Right cardiac atrium (tissue), 5 donors: ENCODE data around the gene PDE4B. TPM values are rescaled to one million over a fixed set of nuclear protein-coding genes. Genes with fewer than 3 reads are reported as not detected.

Experiments used
- ATAC-seq, 2 donors: fragments of 200-7000 bp; cut with Tn5 transposase; one replicate each; pipeline versions ENCODE4 v1.8.0 to v1.9.1; 2020; ENCODE audit warnings: moderate library complexity in 2 of 2, mild to moderate bottlenecking in 1 of 2
- DNase-seq, 3 donors: peaks; one replicate each; pipeline ENCODE4 v3.0.0-alpha.2; 2020
- H3K27ac ChIP-seq: one replicate; pipeline ENCODE4 v1.5.1; 2013; ENCODE audit warnings: mild to moderate bottlenecking, low read length, control low read depth, moderate library complexity
- H3K27me3 ChIP-seq: one replicate; pipeline ENCODE4 v1.6.1; 2013; ENCODE audit not compliant: control insufficient read depth, insufficient read depth
- H3K4me1 ChIP-seq: one replicate; pipeline ENCODE4 v1.6.1; 2013; ENCODE audit warnings: low read length; ENCODE audit not compliant: control insufficient read depth, insufficient read depth
- H3K4me3 ChIP-seq: one replicate; pipeline ENCODE4 v1.5.1; 2013; ENCODE audit warnings: low read length, control low read depth
- H3K9me3 ChIP-seq: one replicate; pipeline ENCODE4 v1.6.1; 2013; ENCODE audit warnings: low read length; ENCODE audit not compliant: control insufficient read depth
- WGBS: extraction: QIAGEN DNeasy Blood & Tissue Kit; methylation state at CpG from one replicate; pipeline ENCODE4 v1.1.7; 2013; 5-methylcytosine and 5-hydroxymethylcytosine counted together
- intact Hi-C, 4 donors: fragments of 100-400 bp; cut with DNase I; formaldehyde crosslinking; loops; one replicate each; pipeline versions ENCODE4 v1.11.0 to v1.14.0; 2022 to 2023
- polyA plus RNA-seq: library from polyadenylated mRNA; stranded (reverse); fragments of 200-250 nt; gene quantifications from one replicate; pipeline ENCODE4 v1.2.3, GENCODE V29; 2013
- total RNA-seq, 4 donors: library from RNA; stranded (reverse); fragmentation: NEBNext Ultra II Directional; extraction: Animal tissue kit (Norgen Biotek cat#: 25700); gene quantifications; one replicate each; pipeline ENCODE4 v1.2.1, GENCODE V29; 2021
- donor health status: healthy with polysubstance abuse.
- donor health status: DM: no; HTN: yes; CAD: no.
- donor health status: DM: no; HTN: no; CAD: no.
- donor health status: DM: no; HTN: yes; CAD: no; lungs with severe emphysema.
- donor health status: DM: yes; HTN: yes; CAD: no.

Gene PDE4B
- total and polyA plus RNA-seq, 5 donors, result 8.2 to 37.5 (median 26.0) TPM

DNA sequence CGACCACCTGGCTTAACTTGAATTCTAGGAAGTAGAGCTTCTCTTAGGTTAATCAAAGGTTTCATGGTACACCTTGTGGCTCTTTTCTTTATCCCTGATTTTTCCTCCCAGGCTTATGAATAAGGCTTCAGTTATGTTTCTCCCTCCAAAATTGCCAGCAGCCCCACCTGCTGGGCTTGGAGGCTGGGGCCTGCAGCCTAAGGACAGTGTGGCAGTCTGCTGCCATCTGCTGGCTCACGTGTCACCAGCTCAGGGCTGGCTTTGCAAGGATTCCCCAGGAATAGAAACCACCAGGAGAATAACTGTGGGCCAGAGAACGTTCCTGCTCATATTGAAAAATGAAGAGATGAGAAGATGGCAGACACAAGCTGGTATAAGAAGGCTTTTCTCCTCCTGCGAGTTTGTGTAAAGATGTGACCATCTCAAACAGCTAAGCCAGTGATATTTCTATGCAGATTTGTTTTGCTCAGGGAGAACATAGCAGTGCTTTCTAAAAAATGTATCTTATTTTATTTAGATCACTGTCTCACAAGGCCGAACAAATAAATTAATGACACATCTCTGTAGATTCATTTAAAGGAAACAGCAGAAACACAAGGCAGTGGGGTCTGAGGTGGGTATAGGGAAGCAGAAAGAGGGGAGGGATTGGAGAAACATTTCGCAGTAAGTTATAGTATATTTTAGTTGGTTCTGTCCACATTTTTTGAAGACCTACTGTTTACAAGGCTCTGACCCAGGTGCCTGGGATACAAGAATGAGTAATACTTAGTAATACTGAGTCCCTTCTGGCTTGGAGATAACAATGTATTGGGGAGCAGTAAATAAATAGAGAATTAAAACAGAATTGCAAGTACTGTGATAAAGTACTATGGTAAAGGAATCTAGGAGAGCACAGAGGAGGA lies 450.2 kb downstream of the PDE4B start:
- intact Hi-C loops, result loop anchor here (2.0 to 5.0 kb wide), 4 partner anchors 281 to 286 kb away; no protein-coding TSS in a partner anchor
- H3K9me3 ChIP-seq, result no peaks in the 10 kb centered on the region
- 41% methylated on average over 6 of the region's 6 CpGs for WGBS
- H3K4me3 ChIP-seq, result no peak overlapping the region
- DNase-seq, result peak; percentile 88 to 96 (median 93)
- H3K4me1 ChIP-seq, result no peaks in the 10 kb centered on the region
- no peak overlapping the region for H3K27ac ChIP-seq
- ATAC-seq, result peak; percentile 96 to 97
- no peaks in the 10 kb centered on the region for H3K27me3 ChIP-seq

DNA sequence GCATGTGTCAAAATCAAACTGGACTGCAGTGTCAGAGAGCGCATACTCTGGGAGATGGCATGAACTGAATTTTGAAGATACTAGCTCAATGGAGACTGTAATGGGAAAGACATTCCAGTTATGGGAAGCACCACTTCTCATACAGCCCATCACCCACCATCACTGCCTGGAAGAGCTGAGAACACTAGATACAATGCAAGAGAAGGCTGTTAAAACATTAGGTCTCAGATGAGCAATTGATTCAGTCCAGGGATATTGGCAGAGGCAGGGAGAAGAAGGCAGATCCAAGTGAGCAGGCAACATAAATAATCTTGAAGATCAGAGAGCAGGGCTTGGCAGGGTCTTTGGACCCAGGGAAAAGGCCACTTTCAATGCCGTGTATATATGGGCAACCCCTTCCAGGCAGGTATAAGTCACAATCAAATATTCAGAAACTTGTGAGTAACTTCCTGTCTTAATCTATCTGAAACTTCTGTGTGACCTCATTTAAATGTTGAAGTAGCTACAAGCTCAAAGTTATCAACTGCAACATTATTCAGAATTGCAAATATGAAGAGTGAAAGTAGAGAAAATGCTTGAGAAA lies 450.9 kb downstream of the PDE4B start:
- Histone ChIP-seq H3K27ac (no peak overlapping the region), H3K4me3 (no peak overlapping the region), H3K4me1 (no peaks in the 10 kb centered on the region), H3K27me3 (no peaks in the 10 kb centered on the region), H3K9me3 (no peaks in the 10 kb centered on the region)
- intact Hi-C loops, result loop anchor here (2.0 to 5.0 kb wide), 4 partner anchors 281 to 286 kb away; no protein-coding TSS in a partner anchor
- no peak for ATAC-seq
- WGBS, result 68% methylated on average over 2 of the region's 2 CpGs
- no peak for DNase-seq

- 81% methylated on average over 3 of the region's 3 CpGs for WGBS
- H3K27me3 ChIP-seq, result no peaks in the 10 kb centered on the region
- ATAC-seq (no peak), DNase-seq (no peak)
- H3K4me1 ChIP-seq, result no peaks in the 10 kb centered on the region
- intact Hi-C loops, result loop anchor here in 2 of 4 donors (5.0 kb wide), 2 partner anchors 282 to 287 kb away; no protein-coding TSS in a partner anchor
- H3K9me3 ChIP-seq, result no peaks in the 10 kb centered on the region
- H3K4me3 ChIP-seq, result no peak overlapping the region
- H3K27ac ChIP-seq, result no peak overlapping the region
Observed at GRCh38 chr1:66244429-66244828, 451.7 kb downstream of the PDE4B start.

GRCh38 chr1:66245691-66246090 lies 453.0 kb downstream of the PDE4B start:
- H3K9me3 ChIP-seq, result no peaks in the 10 kb centered on the region
- ATAC-seq, result no peak
- H3K27ac ChIP-seq, result no peak overlapping the region
- no peak for DNase-seq
- WGBS, result 88% methylated on average over 1 of the region's 1 CpG
- no peaks in the 10 kb centered on the region for H3K27me3 ChIP-seq
- no peaks in the 10 kb centered on the region for H3K4me1 ChIP-seq
- intact Hi-C loops, result no loop called here
- no peak overlapping the region for H3K4me3 ChIP-seq

- intact Hi-C loops, result no loop called here
- no peaks in the 10 kb centered on the region for H3K4me1 ChIP-seq
- no peak for DNase-seq
- WGBS, result 81% methylated on average over 9 of the region's 9 CpGs
- H3K27me3 ChIP-seq, result no peaks in the 10 kb centered on the region
- no peak overlapping the region for H3K27ac ChIP-seq
- H3K4me3 ChIP-seq, result no peak overlapping the region
- no peaks in the 10 kb centered on the region for H3K9me3 ChIP-seq
- no peak for ATAC-seq
Observed at GRCh38 chr1:66246351-66247269, 453.9 kb downstream of the PDE4B start.

DNA sequence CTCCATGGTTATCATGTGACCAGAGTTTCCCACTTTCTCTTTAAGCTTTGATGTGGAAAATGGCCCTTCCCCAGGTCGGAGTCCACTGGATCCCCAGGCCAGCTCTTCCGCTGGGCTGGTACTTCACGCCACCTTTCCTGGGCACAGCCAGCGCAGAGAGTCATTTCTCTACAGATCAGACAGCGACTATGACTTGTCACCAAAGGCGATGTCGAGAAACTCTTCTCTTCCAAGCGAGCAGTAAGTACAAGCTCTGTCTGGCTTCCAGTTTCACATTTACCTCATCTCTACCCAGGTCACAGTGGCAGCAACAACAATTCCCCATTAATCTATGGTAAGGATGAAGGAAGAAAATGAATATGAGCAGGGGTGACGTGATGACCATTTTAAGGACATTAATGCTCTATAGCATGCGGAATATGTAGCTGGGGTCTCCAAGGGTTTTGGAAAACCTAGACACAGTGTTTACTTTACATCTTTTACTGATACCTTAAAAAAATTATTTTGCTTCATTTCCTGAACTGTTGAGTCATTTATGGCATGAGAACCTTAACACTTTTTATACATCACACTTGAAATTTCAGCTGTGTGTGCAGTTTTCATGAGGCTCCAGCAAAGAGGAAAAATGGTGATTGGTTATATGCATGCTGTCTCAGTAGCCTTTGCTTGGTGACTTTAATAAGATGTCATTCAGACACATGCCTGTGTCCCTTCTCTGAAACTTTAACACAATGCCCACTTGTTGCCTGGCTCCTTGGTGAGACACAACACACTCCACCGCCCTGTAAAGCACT lies 454.9 kb downstream of the PDE4B start:
- WGBS, result 90% methylated on average over 11 of the region's 11 CpGs
- Histone ChIP-seq H3K27ac (no peak overlapping the region), H3K9me3 (no peaks in the 10 kb centered on the region), H3K4me1 (no peaks in the 10 kb centered on the region), H3K4me3 (no peak overlapping the region), H3K27me3 (no peaks in the 10 kb centered on the region)
- ATAC-seq (peak in 1 of 2 donors; percentile 29), DNase-seq (no peak)
- intact Hi-C loops, result no loop called here

- DNase-seq (no peak), ATAC-seq (peak; percentile 44 to 65)
- H3K4me1 ChIP-seq, result no peaks in the 10 kb centered on the region
- H3K9me3 ChIP-seq, result no peaks in the 10 kb centered on the region
- WGBS, result 61% methylated on average over 1 of the region's 1 CpG
- H3K4me3 ChIP-seq, result no peak overlapping the region
- intact Hi-C loops, result no loop called here
- no peaks in the 10 kb centered on the region for H3K27me3 ChIP-seq
- H3K27ac ChIP-seq, result no peak overlapping the region
Observed at GRCh38 chr1:66248257-66248656, 455.6 kb downstream of the PDE4B start.

GRCh38 chr1:66248746-66249145 lies 456.1 kb downstream of the PDE4B start:
- H3K27me3 ChIP-seq, result no peaks in the 10 kb centered on the region
- intact Hi-C loops, result no loop called here
- no peak overlapping the region for H3K27ac ChIP-seq
- H3K4me3 ChIP-seq, result no peak overlapping the region
- no peak for DNase-seq
- H3K9me3 ChIP-seq, result no peaks in the 10 kb centered on the region
- WGBS, result 29% methylated on average over 1 of the region's 1 CpG
- peak; percentile 10 to 44 for ATAC-seq
- H3K4me1 ChIP-seq, result no peaks in the 10 kb centered on the region

DNA sequence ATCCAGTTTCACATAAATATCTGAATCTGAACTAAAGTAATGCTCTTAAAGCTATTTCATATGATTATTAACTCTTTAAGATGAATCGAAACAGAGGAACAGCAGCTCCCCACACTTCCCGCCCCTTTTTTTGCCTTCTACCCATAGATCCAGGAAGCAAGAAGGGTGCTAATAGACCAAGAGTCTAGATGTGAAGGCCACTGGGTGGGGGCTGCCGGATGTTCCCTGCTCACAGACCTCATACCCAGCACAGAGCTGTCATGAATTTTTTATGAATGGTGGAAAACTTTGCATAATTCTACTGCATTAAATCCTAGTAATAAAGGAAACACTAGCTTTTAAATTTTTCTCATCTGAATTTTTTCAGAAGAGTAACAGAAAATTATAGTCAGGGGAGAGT lies 457.4 kb downstream of the PDE4B start:
- intact Hi-C loops, result loop anchor here (5.0 to 10.0 kb wide), 4 partner anchors 197 to 485 kb away; no protein-coding TSS in a partner anchor
- H3K4me3 ChIP-seq, result no peak overlapping the region
- no peak overlapping the region for H3K27ac ChIP-seq
- no peaks in the 10 kb centered on the region for H3K27me3 ChIP-seq
- ATAC-seq (no peak), DNase-seq (no peak)
- no peaks in the 10 kb centered on the region for H3K4me1 ChIP-seq
- H3K9me3 ChIP-seq, result no peaks in the 10 kb centered on the region
- 91% methylated on average over 3 of the region's 3 CpGs for WGBS

DNA sequence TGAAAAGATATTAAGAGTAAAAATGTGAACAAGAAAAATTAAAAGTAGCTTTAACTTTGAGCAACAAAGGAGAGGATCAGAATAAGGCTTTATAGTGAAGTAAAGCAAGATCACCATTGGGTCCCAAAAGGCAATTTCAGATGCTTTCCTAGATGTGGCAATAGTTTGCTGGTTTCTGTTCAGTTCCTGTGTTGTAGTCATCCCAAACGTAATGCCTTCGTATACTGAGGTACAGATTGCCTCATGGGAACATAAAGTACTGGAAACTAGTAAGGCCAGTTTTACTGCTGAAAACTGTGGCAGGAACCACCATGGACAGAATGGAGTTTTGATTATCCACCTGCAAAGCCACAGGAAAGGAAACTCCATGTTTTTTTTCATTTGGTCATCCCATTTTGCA lies 457.8 kb downstream of the PDE4B start:
- peak in 1 of 2 donors; percentile 46 for ATAC-seq
- intact Hi-C loops, result loop anchor here (5.0 to 10.0 kb wide), 4 partner anchors 197 to 484 kb away; no protein-coding TSS in a partner anchor

More for the DNA sequence above, 457.8 kb downstream of the PDE4B start:
- DNase-seq, result no peak
- 59% methylated on average over 2 of the region's 2 CpGs for WGBS
- H3K27ac ChIP-seq, result no peak overlapping the region
- H3K4me1 ChIP-seq, result no peaks in the 10 kb centered on the region
- H3K27me3 ChIP-seq, result no peaks in the 10 kb centered on the region
- H3K9me3 ChIP-seq, result no peaks in the 10 kb centered on the region
- no peak overlapping the region for H3K4me3 ChIP-seq
